ENCODE data around the gene CDH20.

CDH20 gene

DNA sequence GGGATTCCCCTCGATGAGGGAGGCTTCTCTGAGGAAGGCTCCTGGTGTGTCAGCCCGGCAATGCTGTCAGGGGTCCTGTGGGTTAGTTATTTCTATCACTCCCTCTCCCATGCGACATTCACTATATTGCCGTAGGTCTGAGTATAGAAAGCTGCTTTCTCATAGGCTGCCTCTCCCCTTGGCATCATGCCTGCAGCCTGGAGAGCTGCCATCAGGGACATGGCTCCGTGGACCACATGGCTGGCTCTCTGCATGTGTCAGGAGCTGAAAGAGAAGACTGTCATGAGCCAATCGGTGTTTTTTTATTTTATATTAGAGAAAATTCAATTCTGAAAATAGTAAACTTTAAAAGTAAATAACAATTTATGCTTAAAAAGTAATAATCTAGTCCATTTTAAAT lies 198.0 kb downstream of the CDH20 start:
- DNase-seq (ENCODE audit: low read depth) = no peak

- DNase-seq (ENCODE audit: low read depth) = no peak
These were observed 198.7 kb downstream of the CDH20 start for GRCh38 chr18:61531891-61532290.

DNA sequence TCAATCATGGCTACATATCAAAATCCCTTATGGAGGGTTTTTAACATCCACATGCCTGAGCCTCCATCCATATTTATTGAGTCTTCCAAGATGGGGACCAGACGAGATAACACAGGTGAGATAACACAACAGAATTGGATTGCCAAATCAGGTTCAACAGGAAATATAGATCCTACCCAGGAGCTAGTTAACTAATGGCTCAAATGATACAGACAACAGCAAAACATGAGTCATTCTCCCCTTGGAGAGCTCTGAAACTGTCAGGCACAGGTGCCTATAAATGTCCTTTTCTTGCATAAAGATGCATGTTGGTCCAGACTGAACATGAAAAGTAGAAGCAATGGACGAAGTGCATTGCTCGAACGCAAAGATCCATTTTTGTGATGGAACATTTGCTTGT lies 202.2 kb downstream of the CDH20 start:
- no peak for DNase-seq (ENCODE audit: low read depth)

DNA sequence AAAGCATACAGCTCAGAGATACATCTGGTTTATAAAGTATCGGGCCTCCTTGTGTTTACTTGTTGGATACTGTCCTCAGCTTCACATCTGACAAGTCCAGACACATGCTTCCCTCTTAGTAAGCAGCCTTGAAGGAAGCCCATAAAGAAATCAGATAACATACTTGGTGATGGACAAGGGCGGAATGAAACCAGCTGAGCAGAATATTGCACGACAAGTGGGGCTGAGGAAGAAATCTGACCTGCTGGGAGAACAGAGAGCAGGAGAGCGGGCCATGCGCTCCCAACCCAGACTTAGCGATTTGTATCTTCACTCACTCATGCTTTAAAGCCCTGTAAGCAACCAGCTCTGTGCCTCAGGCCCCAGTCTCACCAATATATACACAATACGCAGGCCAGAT lies 208.4 kb downstream of the CDH20 start:
- no peak for DNase-seq (ENCODE audit: low read depth)

DNA sequence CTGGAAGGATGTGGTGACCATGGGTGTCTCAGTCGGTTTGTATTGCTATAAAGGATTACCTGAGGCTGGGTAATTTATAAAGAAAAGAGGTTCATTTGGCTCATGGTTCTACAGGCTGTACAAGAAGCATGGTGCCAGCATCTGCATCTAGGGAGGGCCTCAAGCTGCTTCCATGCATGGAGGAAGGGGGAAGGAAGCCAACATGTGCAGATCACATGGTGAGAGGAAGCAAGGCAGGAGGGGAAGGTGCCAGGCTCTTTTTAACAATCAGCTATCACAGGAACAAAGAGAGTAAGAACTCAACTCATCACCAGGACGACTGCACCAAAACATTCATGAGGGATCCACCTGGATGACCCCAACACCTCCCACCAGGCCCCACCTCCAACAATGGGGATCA lies 209.4 kb downstream of the CDH20 start:
- DNase-seq (ENCODE audit: low read depth) = no peak

DNA sequence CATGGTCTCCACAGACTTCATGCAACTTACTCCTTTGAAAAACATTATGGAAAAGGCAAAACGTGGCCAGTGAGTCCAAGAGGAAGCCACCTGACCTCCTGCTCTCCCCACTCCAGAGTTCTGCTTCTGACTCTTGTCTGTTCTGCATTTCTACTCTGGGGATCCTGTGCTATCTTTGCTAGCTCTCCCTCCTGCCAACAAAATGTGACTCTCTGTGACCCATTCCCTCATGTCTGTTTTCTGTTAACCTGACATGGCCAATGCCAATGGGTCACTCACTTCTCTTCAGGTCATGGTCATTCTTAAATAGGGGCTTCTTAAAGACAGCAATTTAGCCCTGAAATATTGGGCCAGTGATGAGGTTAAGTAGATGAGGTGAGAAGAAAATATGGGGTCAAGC lies 210.3 kb downstream of the CDH20 start:
- DNase-seq (ENCODE audit: low read depth) = no peak

DNA sequence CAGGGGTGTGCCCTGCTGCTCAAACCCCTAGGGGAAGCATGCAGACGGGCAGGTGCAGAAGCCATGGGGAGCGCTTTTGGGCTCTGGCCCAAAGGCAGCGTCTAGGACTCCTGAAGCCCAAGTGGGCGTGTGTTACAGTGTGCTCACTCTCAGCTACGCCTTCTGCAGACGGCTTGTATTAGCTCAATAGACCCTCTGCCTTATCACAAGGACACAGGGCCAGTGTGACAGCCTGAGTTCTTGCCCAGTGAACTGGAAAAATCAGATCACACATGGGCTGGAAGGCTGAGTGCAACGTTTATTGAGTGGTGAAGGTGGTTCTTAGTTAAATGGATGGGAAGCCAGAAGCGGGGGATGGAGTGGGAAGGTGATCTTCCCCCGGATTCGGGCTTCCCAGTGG lies 210.9 kb downstream of the CDH20 start:
- DNase-seq (ENCODE audit: low read depth) = no peak

DNA sequence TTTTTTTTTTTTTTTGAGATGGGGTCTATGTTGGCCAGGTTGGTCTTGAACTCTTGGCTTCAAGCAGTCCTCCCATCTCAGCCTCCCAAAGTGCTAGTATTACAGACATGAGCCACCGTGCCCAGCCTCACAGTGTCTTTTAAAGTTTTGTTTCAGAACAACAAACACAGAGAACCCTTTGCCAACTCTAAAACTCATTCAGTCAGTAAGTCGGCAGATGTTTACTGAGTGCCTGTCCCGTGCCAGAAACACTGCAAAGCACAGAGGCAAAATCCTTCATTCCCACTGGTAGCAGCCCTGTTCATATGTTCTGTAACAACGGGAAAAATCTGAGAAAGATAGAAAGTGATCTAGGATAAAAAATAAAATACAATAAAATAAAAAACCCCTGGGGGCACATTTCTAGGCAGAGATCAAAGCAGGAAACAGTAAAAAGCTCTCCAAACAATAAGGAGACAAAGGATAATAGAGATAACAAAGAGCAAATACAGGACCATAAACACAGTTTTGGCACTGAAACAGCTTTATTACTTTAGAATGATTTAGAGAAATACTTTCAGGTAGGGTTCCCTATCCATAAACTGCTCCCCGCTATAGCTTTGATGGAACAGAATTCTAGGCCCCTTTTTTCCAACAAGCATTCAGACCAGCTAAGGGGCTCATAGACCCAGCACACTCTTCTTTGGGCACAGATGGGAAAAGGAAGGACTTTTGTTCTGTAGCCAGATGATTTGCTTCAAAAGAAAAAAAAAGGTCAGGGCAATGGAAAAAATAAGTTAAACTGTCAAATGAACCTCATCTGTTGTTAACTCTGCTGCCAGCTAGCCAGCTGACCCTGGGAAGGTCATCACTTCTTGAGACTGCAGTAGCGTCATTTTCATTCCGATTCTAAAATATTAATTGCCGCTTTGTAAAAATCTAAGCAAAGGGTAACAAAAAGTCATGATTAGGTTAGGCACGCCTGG lies 212.3 kb downstream of the CDH20 start:
- no peak for DNase-seq (ENCODE audit: low read depth)

DNA sequence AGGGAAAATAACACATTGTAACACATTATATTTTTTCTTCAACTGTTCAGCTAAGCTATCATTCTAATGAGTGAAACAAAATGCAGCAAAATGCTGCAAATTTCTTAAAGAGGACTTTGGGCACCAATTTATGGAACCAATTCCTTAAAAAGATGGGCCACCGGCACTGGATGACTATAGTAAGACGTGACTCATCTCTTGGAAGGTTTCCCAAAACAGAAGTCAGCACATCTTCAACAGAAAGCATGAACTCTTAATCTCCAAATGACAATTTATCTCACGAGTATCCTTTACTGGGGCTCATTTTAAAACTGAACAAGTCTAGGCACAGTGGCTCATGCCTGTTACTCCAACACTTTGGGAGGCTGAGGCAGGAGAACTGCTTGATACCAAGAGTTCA lies 213.4 kb downstream of the CDH20 start:
- DNase-seq (ENCODE audit: low read depth) = no peak

DNA sequence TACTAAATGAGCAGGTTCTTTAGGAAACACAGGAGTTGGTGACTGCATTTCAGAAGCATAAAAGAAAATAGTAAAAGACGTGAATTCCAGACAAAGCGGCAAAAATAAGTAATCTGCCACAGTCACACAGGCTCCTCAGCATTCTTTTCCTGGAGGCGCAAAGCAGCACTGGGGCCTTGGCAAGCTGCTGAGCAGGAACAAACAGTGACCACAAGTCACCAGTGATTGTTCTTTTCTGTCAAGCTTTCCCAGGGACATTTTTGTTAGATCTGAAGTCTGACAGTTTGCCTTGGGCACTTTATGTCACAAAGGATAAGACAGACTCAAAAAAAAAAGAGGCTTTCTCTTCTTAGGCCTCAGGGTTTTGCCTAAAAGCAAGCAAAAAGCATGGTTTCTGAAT lies 216.2 kb downstream of the CDH20 start:
- DNase-seq (ENCODE audit: low read depth) = no peak

DNA sequence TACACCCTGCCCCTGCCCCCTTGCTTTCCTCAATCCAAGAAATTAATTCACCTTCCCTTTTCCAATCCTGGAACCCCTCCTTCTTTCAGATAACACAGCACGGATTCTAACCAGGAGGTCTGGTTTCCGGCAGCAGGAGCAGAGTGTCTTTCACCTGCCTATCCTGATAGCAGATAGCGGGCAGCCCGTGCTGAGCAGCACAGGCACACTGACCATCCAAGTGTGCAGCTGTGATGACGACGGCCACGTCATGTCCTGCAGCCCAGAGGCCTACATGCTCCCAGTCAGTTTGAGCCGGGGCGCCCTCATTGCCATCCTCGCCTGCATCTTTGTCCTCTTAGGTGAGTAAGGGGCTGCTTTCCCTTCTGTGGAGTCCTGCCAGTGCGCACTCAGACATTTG lies 216.7 kb downstream of the CDH20 start:
- no peak for DNase-seq (ENCODE audit: low read depth)

DNA sequence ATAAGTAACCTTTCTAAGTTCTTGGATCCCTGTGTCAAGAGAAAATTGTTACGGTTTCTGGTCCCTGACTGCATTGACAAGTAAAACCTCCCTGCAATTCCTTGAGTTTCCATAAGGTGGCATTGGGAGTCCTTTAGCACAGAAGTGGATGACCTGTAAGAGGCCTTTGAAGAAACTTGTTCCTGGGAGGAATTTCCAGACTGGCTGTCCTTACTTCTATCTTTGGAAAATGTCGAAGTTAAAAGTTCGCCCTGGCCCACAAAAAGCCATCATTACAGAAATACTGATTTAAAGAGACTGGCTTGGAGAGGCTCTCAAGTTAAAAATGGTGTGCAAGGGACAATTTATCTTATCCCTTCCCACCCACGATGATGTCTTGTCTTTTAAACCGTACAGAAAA lies 218.4 kb downstream of the CDH20 start:
- DNase-seq (ENCODE audit: low read depth) = no peak

- no peak for DNase-seq (ENCODE audit: low read depth)
These were observed 219.9 kb downstream of the CDH20 start for GRCh38 chr18:61553045-61553659.

- DNase-seq (ENCODE audit: low read depth) = no peak
These were observed 221.0 kb downstream of the CDH20 start for GRCh38 chr18:61554117-61554776.

GRCh38 chr18:61554946-61555361 lies 221.7 kb downstream of the CDH20 start:
- DNase-seq (ENCODE audit: low read depth) = no peak

DNA sequence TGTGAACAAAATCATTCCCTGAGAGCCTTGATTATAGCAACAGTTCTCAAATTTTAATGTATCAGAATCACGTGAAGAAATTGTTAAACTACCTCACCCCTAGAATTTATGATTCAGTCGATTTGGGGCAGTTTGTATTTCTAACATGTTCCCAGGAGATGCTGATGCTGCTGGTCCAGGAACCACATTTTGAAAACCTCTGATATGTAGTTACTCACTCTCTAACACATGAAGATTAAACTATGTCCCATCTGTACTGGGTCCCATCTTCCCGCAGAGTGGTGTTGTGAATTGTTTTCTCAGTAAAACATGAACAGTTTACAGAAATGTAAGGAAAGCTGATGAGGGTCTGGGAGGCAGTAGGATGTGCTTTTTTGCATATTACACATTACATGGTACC lies 223.1 kb downstream of the CDH20 start:
- DNase-seq (ENCODE audit: low read depth) = no peak

GRCh38 chr18:61556862-61557261 lies 223.6 kb downstream of the CDH20 start:
- DNase-seq (ENCODE audit: low read depth) = no peak

GRCh38 chr18:61569176-61569892 lies 236.1 kb downstream of the CDH20 start:
- DNase-seq (ENCODE audit: low read depth) = no peak

- DNase-seq (ENCODE audit: low read depth) = no peak
These were observed 236.8 kb downstream of the CDH20 start for GRCh38 chr18:61570070-61570469.

GRCh38 chr18:61572084-61572655 lies 238.9 kb downstream of the CDH20 start:
- DNase-seq (ENCODE audit: low read depth) = no peak

GRCh38 chr18:61572871-61573270 lies 239.6 kb downstream of the CDH20 start:
- DNase-seq (ENCODE audit: low read depth) = no peak

- no peak for DNase-seq (ENCODE audit: low read depth)
These were observed 241.4 kb downstream of the CDH20 start for GRCh38 chr18:61574665-61575064.

All from T follicular helper cell (primary cell).